ENCODE data around the gene RMC1.

The RMC1 gene

GRCh38 chr18:23458830-23459529 is 44.3 kb upstream of the RMC1 start:
- no peak overlapping the region for H3K4me3 ChIP-seq (ENCODE audit: insufficient read depth, low read length, poor library complexity, severe bottlenecking)
- peaks cover 88% of the 10 kb centered on the region for H3K79me2 ChIP-seq (ENCODE audit: insufficient read depth, low read length)
- H3K9ac ChIP-seq (ENCODE audit: low read length): no peak overlapping the region
- H3K9me3 ChIP-seq (ENCODE audit: insufficient read depth, low read length): no peaks in the 10 kb centered on the region
- H3K36me3 ChIP-seq (ENCODE audit: low read length): peaks cover 18% of the 10 kb centered on the region
- H3K27ac ChIP-seq (ENCODE audit: low read depth, low read length): no peak overlapping the region
- no peaks in the 10 kb centered on the region; the same call in 1 of the 2 replicates for H3F3A ChIP-seq (ENCODE audit: insufficient read depth)
- peaks cover 42% of the 10 kb centered on the region for H4K20me1 ChIP-seq (ENCODE audit: low read depth, low read length)
- no peaks in the 10 kb centered on the region for H3K9me2 ChIP-seq (replicated peaks; ENCODE audit: insufficient read depth, low read length)
- TF ChIP-seq EZH2phosphoT487 (conservative IDR thresholded peaks at IDR 0.05; ENCODE audit: low read length): no peak
- TF ChIP-seq, protein P1, sequence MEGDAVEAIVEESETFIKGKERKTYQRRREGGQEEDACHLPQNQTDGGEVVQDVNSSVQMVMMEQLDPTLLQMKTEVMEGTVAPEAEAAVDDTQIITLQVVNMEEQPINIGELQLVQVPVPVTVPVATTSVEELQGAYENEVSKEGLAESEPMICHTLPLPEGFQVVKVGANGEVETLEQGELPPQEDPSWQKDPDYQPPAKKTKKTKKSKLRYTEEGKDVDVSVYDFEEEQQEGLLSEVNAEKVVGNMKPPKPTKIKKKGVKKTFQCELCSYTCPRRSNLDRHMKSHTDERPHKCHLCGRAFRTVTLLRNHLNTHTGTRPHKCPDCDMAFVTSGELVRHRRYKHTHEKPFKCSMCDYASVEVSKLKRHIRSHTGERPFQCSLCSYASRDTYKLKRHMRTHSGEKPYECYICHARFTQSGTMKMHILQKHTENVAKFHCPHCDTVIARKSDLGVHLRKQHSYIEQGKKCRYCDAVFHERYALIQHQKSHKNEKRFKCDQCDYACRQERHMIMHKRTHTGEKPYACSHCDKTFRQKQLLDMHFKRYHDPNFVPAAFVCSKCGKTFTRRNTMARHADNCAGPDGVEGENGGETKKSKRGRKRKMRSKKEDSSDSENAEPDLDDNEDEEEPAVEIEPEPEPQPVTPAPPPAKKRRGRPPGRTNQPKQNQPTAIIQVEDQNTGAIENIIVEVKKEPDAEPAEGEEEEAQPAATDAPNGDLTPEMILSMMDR (IDR thresholded peaks at IDR 0.05; ENCODE audit: insufficient read depth, low read length, poor library complexity, severe bottlenecking): no peak
- H3K4me2 ChIP-seq (ENCODE audit: low read depth, low read length, poor library complexity, severe bottlenecking): no peak overlapping the region
- no peaks in the 10 kb centered on the region for H3K27me3 ChIP-seq (ENCODE audit: low read length)
- no peak overlapping the region for H2AFZ ChIP-seq (ENCODE audit: low read depth, low read length, severe bottlenecking)

DNA sequence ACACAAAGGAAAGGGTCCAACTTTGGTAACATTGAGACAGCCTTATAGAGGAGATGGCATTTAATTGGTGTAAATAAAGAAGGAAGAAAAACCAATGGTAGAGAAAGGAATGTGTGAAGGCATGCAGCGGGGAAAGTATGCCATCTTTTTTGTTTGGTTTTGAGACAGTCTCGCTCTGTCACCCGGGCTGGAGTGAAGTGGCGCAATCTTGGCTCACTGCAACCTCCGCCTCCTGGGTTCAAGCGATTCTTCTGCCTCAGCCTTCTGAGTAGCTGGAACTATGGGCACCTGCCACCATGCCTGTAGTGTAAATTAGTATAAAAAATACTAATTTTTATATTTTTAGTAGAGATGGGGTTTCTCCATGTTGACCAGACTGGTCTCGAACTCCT is 43.8 kb upstream of the RMC1 start:
- no peak overlapping the region for H3K4me2 ChIP-seq (ENCODE audit: low read depth, low read length, poor library complexity, severe bottlenecking)
- no peak overlapping the region for H3K9ac ChIP-seq (ENCODE audit: low read length)
- H4K20me1 ChIP-seq (ENCODE audit: low read depth, low read length): peaks cover 37% of the 10 kb centered on the region

GRCh38 chr18:23460285-23461273 is 42.7 kb upstream of the RMC1 start:
- peaks cover 34% of the 10 kb centered on the region for H4K20me1 ChIP-seq (ENCODE audit: low read depth, low read length)
- H3K27me3 ChIP-seq (ENCODE audit: low read length): no peaks in the 10 kb centered on the region
- peaks cover 30% of the 10 kb centered on the region for H3K36me3 ChIP-seq (ENCODE audit: low read length)

More for the DNA sequence above, 43.8 kb upstream of the RMC1 start:
- H3F3A ChIP-seq (ENCODE audit: insufficient read depth): no peaks in the 10 kb centered on the region; the same call in 1 of the 2 replicates
- peaks cover 23% of the 10 kb centered on the region for H3K36me3 ChIP-seq (ENCODE audit: low read length)
- TF ChIP-seq EZH2phosphoT487 (conservative IDR thresholded peaks at IDR 0.05; ENCODE audit: low read length): no peak
- TF ChIP-seq, protein P1 (IDR thresholded peaks at IDR 0.05; ENCODE audit: insufficient read depth, low read length, poor library complexity, severe bottlenecking): no peak
- no peak overlapping the region for H3K27ac ChIP-seq (ENCODE audit: low read depth, low read length)
- H2AFZ ChIP-seq (ENCODE audit: low read depth, low read length, severe bottlenecking): no peak overlapping the region
- H3K9me3 ChIP-seq (ENCODE audit: insufficient read depth, low read length): no peaks in the 10 kb centered on the region
- H3K9me2 ChIP-seq (replicated peaks; ENCODE audit: insufficient read depth, low read length): no peaks in the 10 kb centered on the region
- no peak overlapping the region for H3K4me3 ChIP-seq (ENCODE audit: insufficient read depth, low read length, poor library complexity, severe bottlenecking)
- no peaks in the 10 kb centered on the region for H3K27me3 ChIP-seq (ENCODE audit: low read length)
- H3K79me2 ChIP-seq (ENCODE audit: insufficient read depth, low read length): peaks cover 83% of the 10 kb centered on the region

More at GRCh38 chr18:23460285-23461273, 42.7 kb upstream of the RMC1 start:
- H3K9me3 ChIP-seq (ENCODE audit: insufficient read depth, low read length): no peaks in the 10 kb centered on the region
- H3F3A ChIP-seq (ENCODE audit: insufficient read depth): no peaks in the 10 kb centered on the region; the same call in 1 of the 2 replicates
- no peaks in the 10 kb centered on the region for H3K9me2 ChIP-seq (replicated peaks; ENCODE audit: insufficient read depth, low read length)
- no peak overlapping the region for H3K4me2 ChIP-seq (ENCODE audit: low read depth, low read length, poor library complexity, severe bottlenecking)
- no peak overlapping the region for H3K27ac ChIP-seq (ENCODE audit: low read depth, low read length)
- no peak for TF ChIP-seq EZH2phosphoT487 (conservative IDR thresholded peaks at IDR 0.05; ENCODE audit: low read length)
- TF ChIP-seq, protein P1 (IDR thresholded peaks at IDR 0.05; ENCODE audit: insufficient read depth, low read length, poor library complexity, severe bottlenecking): no peak
- no peak overlapping the region for H3K4me3 ChIP-seq (ENCODE audit: insufficient read depth, low read length, poor library complexity, severe bottlenecking)
- H3K9ac ChIP-seq (ENCODE audit: low read length): no peak overlapping the region
- H2AFZ ChIP-seq (ENCODE audit: low read depth, low read length, severe bottlenecking): no peak overlapping the region
- peaks cover 72% of the 10 kb centered on the region for H3K79me2 ChIP-seq (ENCODE audit: insufficient read depth, low read length)
